ENCODE measurements around the gene EFHC2.
"Not testable (repeated sequence)": the region's sequence is repeated elsewhere in the genome, so short reads cannot be mapped to it uniquely, and the experiment has no call there.

EFHC2 gene

DNA sequence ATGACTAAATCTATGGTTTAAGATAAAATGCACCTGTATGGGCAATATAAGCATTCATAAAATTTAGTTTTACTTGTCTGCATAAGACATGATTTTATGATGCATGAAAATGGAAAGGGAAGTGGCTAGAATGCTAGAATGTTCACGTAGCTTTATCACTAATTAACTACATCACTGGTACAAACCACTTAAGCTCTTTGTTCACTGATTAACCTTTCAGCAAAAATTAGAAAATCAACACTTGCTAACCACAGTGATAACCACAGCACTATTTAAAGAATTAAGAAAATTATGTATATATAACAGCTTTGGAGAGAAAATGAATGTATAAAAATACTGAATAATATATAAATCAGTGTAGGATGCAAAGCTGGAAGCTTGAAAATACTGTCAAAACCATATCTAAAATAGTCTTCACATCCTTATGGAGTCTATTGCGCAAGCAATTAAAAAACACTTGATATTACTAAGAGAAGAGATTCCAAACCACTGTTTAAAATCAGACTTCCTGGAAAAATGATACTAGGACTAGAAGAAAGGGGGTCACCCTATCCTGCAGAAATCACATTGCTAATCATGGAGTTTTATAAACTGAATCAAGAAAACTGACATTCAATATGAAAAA lies 51.9 kb downstream of the EFHC2 start:
- DNase-seq: no peak

DNA sequence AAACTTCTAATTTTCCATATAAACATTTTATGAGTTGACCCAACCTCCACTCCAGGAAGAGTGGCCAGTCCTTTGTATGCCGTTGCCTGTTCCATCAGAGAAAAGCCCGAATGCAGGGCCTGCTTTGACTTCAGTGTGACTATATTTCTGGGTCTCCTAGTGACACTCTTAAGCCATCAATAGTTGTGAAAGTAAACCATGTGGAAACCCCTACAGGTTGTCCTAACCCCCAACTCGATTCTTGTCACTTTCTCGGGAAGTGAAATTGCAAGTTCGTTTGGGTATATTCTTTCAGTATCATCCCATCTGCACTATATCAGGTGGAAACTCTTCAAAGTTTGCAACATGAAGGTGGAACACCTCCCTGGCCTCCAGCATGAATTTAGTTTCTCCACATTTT lies 52.8 kb downstream of the EFHC2 start:
- DNase-seq: no peak

DNA sequence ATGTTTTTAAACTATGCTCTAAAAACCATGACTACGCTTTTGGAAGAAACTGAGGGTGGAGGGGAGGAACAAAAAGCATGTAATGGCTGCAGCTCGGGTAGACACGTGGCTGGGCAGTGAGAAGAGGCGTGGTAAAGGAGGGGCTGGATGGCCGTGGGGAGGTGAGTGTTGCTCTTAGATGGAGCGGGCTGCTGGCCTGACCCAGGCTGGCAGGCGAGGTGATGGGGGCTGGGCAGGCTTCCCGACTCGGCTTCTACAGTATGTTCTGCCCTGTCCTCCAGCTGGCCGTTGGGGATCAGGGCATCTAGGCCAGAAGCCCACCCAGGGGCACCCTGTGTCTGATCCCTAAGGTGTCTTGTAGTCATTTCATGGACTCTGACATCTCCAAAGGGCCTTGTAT lies 60.7 kb downstream of the EFHC2 start:
- DNase-seq: no peak

DNA sequence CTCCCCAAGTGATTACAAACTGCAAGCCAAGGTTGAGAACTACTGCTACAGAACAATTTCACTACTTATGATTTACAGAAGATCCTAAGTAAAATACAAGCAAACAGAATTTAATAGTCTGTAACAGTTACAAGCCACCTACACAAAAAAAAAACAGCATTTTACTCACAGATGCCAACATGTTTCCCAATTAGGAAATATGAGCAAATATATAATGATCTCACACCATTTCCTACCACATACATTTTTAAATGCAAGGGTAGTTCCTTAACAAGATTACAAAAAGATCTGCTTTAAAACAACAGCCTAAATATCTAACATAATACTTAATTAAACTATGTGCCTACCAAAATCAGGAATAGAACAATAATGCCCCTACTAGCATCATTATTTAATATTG lies 63.4 kb downstream of the EFHC2 start:
- DNase-seq: no peak

DNA sequence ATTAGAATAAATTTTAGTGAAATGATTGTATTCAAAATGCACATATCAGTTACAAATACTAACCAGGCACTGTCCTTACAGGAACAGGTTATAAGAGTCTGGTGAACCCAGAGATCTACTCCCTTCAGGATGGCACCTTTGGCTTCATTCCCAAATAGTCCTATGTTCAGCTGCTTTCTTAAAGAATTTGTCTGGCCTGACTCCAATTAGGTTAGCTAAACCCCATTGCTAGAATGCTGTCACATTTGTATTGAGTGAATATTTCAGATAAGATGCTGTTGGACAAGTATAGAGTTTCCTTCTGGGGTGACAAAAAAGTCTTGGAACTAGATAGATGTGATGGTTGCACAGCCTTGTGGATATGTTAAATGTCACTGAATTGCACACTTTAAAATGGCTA lies 69.4 kb downstream of the EFHC2 start:
- no peak for DNase-seq

DNA sequence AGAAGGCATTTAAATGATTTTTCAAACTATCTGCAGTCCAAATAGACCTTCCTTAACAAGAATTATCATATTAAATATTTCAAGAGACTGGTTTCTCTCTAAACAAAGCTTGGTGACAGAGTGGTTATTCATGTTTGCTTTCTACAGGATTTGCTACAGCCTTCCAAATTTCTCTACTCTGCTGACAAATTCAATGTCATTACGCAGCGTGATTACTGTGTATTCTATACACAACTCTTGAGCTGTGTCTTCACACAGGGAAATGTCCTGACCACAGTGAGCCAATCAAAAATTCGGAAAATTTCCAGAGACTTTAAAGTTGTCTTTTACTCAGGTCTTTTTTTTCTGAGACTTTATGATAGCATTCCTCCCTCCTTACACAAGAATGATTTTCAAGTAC lies 75.6 kb downstream of the EFHC2 start:
- DNase-seq: no peak

DNA sequence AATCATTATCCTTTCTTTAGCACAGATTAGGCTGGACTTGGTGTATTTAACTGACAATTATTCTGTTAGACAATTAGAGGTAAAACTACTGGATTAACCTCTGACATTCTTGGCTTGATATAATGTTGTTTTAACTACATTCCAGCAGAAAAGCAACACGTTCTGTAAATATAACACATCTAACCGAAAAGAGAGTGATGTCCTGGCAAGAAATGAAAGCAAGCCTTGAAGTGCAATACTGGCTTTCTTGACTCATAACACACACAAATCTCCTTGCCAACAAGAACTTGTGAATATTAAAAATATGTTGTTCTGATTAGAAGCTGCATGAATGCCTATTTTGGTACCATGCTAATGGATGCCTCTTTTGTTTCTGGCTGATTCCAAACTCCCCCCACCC lies 76.4 kb downstream of the EFHC2 start:
- DNase-seq: no peak

DNA sequence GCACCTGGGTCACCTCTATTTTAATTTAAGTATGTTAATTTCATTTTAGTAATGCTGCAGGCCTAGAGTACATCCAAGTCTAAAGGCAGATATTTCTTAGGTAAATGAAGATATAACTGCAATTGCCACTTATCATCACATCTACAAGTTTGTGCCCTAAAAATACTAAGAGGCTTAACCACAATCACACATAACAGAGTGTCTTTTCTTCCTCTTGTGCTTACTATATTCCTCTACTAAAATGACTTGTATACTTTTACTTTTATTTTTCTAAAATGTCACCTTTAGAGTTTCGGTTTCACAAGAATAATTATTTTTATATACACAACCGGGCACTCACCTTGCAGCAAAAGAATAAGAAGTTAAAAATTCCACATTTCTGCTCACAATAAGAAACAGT lies 77.9 kb downstream of the EFHC2 start:
- DNase-seq: no peak

DNA sequence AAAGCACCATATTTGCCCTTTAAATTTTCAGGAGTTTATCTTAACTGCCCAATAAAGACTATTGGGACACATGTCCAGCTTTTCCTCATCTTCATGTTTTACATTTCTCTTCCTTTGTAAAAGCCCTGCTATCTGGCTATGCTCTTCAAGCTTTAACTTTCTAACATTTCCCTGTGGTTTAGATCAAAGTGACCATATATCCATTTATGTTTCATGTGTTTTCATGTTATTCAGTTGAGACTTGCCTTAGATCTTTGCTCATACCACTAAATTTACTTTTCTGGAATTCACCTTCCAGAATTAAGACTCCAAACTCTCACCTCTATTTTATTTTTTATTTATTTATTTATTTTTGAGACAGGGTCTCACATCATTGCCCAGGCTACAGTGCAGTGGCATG lies 78.5 kb downstream of the EFHC2 start:
- DNase-seq: no peak

DNA sequence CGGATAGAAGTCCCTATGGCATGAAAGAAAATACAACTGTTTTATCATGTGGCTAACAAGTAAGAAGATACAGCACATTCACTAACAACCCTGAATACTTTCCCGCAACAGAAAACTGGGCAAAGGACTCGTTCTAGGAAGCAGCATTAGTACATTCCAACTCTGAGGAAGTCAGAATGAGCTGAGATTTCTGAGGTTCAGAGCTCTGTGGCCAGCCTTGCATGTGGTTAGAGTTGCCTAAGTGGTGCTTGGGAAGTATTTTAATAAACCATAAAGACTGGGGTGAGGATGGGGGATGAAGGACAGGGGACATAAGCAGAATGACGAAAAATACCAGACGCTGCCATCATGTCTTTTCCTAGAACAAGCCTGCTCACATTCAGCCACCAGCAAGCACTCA lies 82.2 kb downstream of the EFHC2 start:
- DNase-seq: no peak

DNA sequence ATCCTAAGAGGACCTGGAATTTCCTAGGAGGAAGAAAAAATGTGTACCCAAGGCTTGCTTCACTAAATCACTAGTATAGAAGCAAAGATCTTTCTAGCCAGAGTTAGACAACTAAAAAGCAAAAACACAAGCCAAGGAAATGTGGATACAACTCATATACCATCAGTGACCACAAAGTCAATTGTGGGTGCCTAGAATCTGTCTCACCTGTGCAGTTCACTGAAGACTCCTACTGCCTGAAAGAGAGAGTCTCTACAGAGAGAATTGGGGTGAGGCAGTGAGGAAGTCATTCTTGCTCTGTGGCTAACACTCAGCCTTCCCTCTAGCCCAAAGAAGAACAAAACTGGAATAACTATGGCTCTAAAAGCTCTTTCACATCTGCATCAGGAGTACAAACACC lies 82.9 kb downstream of the EFHC2 start:
- no peak for DNase-seq

DNA sequence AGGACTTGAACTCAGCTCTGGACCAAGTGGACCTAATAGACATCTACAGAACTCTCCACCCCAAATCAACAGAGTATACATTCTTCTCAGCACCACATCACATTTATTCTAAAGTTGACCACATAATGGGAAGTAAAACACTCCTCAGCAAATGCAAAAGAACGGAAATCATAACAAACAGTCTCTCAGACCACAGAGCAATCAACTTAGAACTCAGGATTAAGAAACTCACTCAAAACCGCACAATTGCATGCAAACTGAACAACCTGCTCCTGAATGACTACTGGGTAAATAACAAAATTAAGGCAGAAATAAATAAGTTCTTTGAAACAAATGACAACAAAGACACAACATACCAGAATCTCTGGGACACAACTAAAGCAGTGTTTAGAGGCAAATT lies 87.7 kb downstream of the EFHC2 start:
- DNase-seq: not testable (repeated sequence)

DNA sequence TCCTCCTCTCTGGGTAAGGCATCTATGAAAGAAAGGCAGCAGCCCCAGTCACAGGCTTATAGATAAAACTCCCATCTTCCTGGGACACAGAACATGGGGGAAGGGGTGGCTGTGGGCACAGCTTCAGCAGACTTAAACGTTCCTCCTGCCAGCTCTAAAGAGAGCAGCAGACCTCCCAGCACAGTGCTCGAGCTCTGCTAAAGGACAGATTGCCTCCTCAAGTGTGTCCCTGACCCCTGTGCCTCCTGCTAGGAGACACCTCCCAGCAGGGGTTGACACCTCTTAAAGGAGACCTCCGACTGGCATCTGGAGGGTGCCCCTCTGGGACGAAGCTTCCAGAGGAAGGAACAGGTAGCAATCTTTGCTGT lies 89.9 kb downstream of the EFHC2 start:
- DNase-seq: no peak

DNA sequence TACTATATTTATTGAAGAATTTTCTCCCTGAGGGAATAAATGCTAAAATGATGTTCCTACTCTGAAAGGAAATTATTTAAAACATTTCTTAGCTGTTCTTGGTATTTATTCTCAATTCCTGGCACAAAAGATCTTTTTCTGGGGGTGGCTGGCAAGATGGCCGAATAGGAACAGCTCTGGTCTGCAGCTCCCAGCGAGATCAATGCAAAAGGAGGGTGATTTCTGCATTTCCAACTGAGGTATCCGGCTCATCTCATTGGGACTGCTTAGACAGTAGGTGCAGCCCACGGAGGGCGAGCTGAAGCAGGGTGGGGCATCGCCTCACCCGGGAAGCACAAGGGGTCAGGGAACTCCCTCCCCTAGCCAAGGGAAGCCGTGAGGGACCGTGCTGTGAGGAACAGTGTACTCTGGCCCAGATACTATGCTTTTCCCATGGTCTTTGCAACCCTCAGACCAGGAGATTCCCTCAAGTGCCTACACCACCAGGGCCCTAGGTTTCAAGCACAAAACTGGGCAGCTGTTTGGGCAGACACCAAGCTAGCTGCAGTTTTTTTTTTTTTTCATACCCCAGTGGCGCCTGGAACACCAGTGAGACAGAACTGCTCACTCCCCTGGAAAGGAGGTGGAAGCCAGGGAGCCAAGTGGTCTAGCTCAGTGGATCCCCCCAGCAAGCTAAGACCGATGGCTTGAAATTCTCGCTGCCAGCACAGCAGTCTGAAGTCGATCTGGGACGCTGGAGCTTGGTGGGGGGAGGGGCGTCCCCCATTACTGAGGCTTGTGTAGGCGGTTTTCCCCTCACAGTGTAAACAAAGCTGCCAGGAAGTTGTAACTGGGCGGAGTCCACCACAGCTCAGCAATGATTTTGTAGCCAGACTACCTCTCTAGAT lies 90.5 kb downstream of the EFHC2 start:
- not testable (repeated sequence) for DNase-seq

DNA sequence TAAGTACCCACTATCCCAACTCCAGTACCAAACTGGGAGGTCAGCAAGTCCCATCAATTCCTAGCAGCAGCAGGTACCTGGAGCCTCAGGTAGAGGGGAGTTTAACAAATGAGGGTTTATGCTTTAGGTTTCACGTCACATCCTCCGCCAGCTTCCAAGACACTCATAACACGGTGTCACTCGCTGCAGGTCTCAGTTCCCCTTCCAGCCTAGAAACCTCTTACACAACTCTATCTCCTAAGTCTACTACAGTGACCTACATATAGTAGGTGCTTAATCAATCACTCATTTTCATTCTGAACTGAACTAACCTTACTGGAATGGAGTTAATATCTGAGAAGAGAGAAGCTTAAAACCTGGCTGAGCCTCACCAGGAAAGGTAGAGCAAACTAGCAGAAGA lies 96.0 kb downstream of the EFHC2 start:
- no peak for DNase-seq

DNA sequence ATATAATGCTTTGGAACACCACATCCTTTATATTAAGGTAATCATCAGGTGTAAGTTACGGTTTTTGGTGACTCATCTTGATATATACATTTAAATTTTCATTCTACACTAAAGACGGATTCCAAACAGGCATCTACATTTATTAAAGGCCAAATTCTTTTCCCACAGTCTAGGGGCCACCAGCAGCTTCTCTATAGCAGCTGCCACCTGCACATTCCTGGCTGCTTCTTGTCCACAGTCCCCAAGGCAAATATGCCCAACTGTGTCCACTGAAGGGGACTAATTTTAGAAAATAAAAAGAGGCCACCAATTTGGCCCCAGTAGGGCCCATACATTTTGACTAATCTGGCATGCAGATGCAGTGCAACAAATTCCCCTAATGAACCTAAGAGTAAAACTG lies 96.6 kb downstream of the EFHC2 start:
- no peak for DNase-seq

DNA sequence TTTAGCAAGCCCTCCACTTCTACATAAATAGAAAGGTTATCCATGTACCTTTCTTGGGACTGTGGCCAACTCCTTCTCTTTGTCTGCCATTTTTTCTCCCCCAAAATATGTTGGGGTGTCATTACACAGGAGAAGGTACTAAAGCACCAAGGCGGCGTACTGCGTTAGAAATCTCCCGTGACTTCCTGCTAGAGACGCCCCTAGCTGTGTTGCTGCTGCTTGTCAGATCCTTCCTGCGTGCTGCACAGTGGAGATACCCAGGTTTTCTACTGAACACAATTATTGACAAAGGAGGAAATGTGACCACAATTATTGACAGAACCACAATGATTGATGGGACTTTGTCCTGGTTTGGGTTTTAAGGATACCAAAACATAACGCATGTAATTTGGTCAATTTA lies 97.7 kb downstream of the EFHC2 start:
- DNase-seq: no peak

DNA sequence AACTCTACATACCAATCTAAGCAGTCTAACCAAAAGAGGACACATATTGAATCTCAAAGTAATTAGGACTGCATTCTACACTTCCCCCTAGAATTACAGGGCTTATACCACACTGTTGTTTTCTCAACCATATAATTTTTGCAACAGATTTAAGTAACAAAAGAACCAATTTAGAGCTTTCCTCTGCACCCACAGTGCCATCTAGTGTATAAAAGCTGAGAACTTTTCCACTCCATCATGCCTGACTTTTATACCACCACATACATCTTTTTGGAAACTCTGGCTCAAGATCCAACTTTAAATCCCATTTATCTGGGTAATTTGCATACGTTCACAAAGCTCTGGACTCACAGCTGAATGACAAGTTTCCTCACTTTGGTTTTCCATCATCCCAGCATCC lies 99.5 kb downstream of the EFHC2 start:
- no peak for DNase-seq

DNA sequence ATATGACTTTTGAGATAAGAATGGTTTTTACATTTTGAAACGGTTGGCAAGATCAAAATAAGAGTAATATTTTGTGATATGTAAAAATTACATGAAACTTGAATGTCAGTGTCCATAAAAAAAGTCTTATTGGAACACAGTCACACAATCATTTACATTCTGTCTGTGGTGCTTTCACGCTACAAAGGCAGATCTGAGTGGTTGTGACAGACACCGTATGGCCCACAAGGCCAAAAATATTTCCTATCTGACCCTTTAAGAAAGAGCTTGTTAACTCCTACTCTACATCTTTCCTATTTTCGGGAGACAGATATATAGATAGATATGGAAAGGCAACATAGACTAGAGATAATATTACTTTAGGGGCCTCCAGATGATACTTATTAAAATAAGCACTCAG lies 101.9 kb downstream of the EFHC2 start:
- DNase-seq: no peak

DNA sequence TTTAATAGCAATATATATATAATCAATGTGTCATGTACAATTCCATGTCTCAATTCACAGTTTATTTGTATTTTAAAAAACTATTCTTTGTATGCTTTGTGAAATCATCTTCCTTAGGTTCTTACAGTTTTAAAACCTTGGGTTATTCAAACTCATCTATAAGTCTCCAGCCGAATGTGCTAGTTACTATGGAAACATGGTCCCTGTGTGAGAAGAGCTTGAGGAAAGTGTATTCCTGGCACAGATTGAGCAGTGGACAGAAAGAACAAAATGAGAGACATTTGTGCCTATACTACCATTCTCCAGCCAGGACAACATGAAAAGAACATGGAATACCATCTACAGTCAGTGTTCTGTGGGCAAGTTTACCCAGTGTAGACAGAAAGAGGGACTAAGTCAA lies 103.4 kb downstream of the EFHC2 start:
- no peak for DNase-seq

DNA sequence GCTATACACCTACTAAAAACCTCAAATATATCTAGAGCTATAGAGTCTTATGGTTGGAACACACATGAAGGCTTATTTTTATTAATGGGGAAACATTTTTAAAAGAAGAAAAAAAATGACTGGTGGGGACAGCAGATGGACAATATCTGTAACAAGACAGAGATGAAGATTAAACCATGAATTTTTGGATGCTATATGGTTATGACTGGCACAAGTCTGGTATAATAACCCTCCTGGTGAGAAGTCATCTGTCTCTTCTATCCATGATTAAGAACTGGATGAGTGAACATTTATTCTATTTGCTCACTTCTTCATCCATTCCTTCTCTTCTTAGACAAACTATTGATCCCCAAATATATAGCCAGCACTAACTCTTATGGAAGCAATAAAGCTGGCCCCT lies 104.4 kb downstream of the EFHC2 start:
- DNase-seq: no peak

DNA sequence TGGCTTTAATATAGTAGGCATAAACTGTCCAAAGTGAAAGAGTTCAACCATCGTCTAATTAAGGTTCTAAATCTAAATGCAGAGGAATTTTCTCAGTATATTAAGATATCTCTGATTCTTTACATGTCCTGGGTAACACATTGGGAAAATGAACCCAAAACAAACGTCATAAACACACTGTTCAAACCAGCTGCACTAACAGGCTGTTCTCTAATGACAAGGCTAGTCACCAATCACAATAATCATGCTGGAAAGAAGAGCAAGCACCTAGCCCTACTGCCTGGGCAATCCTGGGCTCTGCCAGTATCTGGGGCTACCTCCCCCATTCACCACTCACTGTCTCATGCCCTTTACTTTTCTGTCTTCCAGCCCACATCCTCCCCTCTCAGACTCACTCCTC lies 107.9 kb downstream of the EFHC2 start:
- DNase-seq: no peak

DNA sequence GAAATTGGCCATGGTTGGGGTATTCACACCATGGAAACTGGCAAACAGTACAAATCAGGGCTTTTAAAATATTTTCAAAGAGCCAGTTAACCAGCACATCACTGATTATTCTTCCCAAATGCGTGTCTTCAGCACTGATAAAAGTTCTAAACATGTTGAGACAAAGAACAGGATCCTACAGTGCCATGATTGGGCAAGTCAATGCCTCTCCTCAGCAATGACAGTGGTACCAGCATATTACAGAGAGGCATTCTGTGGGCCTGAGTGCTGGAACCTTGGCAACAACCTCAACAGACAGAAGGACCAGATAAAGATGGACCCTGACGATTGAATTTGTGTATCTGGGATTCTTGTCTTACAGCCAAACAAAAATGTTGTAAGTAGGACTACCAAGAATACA lies 108.9 kb downstream of the EFHC2 start:
- DNase-seq: no peak

DNA sequence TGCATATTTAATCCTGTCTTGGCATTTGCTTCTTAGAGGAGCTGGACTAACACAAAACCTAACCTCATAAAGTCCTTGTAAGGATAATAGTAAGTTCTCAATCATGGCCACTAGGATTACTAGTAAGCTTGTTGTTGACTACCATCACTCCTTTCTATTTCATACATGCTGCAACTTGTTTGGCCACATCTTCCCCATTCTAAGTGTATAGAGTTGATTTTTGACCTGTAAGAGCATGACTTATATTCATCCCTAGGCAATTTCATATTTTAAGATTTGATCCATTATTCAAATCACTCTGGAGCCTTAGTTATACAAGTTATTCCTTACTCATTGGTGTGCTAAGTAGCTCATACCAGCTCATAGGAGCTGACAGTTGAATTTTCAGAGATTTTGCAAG lies 109.4 kb downstream of the EFHC2 start:
- DNase-seq: no peak

DNA sequence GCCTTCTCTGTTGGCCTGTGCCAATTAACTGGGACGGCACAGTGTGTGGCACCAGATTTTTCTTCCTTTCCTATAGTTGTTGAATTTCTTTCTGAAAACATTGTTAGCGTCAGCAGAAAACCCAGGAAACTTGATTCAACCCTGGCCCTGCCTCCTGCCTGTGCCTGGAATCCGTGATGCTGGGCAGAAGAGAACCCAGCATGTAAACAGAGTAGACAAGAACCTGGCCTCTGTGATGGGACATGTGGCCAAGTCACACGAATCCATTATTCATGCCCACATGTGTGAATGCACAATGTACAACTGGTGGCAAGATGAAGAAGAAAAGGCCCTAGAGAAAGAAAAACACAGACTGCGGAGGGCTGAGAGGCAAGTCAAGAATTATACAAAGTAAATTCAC lies 111.4 kb downstream of the EFHC2 start:
- no peak for DNase-seq

All from NCI-H774 (cell line).